KOPT-K1 (cell line): ENCODE data around the gene SEMA3E.
"Not testable (repeated sequence)": the region's sequence is repeated elsewhere in the genome, so short reads cannot be mapped to it uniquely, and the experiment has no call there.

Experiments
- H3K27ac ChIP-seq: fragments of 200-600 bp; sonication (generic); 2 replicates; pipeline ENCODE4 v1.5.1; 2016; ENCODE audit warnings: antibody characterized with exemption, mild to moderate bottlenecking, low read depth, low read length; ENCODE audit not compliant: poor library complexity, severe bottlenecking
- H3K36me3 ChIP-seq: fragments of 200-600 bp; sonication (generic); 2 replicates; pipeline ENCODE4 v1.5.1; 2017; ENCODE audit warnings: antibody characterized with exemption, mild to moderate bottlenecking, low read length, moderate library complexity; ENCODE audit not compliant: insufficient read depth
- H3K9me3 ChIP-seq: fragments of 200-600 bp; sonication (generic); 2 replicates; pipeline ENCODE4 v1.5.1; 2017; ENCODE audit warnings: antibody characterized with exemption, low read length, mild to moderate bottlenecking; ENCODE audit not compliant: insufficient read depth, poor library complexity, severe bottlenecking

SEMA3E gene

GRCh38 chr7:83610649-83611304 lies 38.2 kb downstream of the SEMA3E start:
- Histone ChIP-seq H3K9me3 (no peaks in the 10 kb centered on the region), H3K36me3 (no peaks in the 10 kb centered on the region), H3K27ac (no peak overlapping the region)

DNA sequence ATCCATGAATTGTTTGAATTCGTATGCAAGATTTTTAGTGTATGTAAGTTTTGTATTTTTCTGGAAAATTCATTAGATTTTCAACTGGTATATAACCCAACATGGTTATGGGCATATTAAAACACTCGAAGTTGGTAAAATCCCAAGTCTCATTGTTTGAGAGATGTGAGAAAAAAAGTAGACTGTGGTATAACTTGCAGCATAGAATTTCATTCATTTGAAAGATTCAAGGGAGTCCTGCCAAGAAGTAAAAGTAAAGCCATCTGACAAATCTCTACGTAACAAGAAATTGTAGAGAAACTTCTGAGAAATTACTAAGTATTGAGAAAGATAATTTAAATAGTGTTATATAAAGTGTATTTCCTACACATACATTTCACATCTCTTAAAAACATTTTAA lies 40.2 kb downstream of the SEMA3E start:
- Histone ChIP-seq H3K27ac (no peak overlapping the region), H3K36me3 (no peaks in the 10 kb centered on the region), H3K9me3 (no peaks in the 10 kb centered on the region)

DNA sequence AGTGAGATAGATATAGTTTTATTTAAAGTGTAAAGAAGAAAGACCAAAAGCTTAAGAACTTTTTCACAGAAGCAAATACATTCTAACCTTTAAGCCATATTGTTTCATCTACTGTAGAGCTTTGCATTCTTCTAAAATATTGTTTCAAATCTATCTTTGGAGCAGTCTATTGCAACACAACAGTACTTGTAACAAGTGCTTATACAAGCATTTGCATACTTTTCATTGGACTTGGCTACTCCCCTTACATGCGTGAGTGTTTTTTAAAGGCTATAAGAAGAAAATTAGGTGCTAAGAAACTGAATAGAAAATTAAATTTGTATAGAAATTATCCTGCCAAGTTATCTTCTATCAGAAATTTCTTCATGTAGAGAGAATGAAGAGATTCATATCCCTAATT lies 45.3 kb downstream of the SEMA3E start:
- Histone ChIP-seq H3K36me3 (no peaks in the 10 kb centered on the region), H3K9me3 (no peaks in the 10 kb centered on the region), H3K27ac (no peak overlapping the region)

- Histone ChIP-seq H3K27ac (no peak overlapping the region), H3K36me3 (no peaks in the 10 kb centered on the region), H3K9me3 (no peaks in the 10 kb centered on the region)
Measured at GRCh38 chr7:83599131-83599530, 49.8 kb downstream of the SEMA3E start.

GRCh38 chr7:83593921-83594475 lies 54.9 kb downstream of the SEMA3E start:
- no peaks in the 10 kb centered on the region for H3K9me3 ChIP-seq
- no peak overlapping the region for H3K27ac ChIP-seq
- H3K36me3 ChIP-seq: no peaks in the 10 kb centered on the region

DNA sequence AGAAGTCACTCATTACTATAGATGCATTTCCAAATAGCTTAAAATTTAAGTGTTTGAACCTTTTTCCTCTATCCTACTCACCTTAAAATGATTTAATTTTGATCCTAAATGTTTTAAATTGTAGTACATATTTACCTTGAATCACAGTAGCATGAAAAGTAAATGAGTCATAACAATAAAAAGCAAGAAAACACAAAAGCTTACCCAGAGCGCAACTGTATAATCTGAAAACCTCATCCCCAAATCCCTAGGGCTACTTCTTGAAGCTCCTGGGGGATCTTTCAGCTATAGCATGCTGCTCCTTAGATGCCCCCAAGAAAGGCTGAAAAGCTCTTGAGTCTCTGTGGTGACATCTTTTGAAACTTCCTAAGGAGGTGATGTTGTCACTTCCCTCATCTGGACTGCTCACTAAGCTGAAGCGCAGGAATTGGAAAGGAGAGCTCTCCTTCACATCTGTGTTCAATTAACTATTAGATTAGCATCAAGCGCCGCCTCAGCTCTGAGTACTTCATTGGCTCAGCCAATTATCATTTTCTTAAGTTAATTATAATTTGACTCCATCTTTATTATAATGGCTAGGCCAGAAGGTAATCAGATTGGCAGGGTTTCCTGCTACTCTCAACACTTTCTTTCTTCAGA lies 60.2 kb downstream of the SEMA3E start:
- Histone ChIP-seq H3K27ac (no peak overlapping the region), H3K36me3 (no peaks in the 10 kb centered on the region), H3K9me3 (no peaks in the 10 kb centered on the region)

DNA sequence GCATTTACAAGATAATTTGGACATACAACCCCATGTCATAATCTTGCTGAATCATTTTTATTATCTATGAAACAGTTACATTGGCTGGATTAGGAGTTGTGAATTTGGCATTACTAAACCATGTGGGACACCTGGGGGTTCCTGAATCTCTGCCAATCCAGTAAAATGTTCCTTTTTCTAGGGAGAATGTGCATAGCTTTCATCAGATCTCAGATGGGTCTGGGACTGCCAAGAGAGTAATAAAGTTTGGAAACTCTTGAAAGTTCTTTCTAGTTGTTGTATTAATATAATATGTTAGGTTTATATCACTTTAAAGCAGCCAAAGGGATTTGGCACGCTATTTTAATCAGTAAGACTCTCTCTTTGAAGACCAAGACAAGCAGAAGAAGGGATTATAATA lies 62.7 kb downstream of the SEMA3E start:
- no peaks in the 10 kb centered on the region for H3K36me3 ChIP-seq
- no peak overlapping the region for H3K27ac ChIP-seq
- no peaks in the 10 kb centered on the region for H3K9me3 ChIP-seq

DNA sequence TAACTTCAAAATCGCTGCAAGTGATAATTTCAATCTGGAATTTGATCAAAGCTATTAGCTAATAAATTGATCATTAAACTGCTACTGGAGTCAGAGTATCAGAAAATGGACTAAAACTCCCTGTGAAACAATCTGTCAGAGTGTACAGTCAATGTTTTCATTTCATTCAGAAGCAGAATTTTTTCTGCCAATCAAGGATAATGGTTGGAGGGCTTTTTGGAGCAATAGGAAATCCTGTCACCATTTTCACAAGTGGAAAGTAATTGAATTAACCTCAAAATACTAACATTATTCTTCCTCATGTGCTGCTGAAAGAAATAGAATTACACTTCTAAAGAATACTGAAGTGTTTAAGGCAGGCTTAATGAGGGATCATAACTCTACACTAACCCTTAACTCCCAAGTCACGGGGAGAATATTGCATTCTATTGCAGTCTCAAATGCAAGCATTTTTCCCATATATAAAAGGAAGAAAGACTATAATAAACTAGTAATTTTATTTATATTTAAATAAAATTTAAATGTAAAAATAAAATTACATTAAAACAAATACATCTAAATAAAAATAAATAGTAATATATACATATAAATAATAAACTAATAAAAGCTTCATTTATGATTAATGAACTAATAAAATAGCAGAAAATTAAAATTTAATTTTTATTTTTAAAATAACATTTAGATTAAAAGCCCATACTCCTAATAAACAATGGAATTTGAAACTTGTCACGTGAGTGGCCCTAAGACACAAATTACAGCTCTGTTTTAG lies 67.1 kb downstream of the SEMA3E start:
- H3K36me3 ChIP-seq: no peaks in the 10 kb centered on the region
- no peaks in the 10 kb centered on the region for H3K9me3 ChIP-seq
- H3K27ac ChIP-seq: no peak overlapping the region

GRCh38 chr7:83579740-83580139 lies 69.2 kb downstream of the SEMA3E start:
- Histone ChIP-seq H3K27ac (no peak overlapping the region), H3K9me3 (no peaks in the 10 kb centered on the region), H3K36me3 (no peaks in the 10 kb centered on the region)

DNA sequence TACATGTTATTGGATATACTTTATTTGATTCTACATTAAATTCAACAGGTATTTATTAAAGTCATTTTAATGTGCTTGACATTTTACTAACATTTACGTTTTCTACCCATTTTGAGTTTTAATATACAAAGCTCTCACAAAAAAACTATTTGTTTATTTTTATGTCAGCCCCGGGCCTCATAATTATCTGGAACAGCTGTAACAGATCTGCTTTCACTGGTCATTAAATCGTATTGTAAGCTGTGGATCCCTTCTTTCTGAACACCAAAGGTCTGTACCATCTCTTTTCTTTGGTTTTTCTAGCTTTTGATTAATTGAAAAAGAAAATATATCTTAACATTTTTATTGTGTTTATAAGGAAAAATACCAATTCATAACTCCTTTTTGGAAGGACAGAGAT lies 73.5 kb downstream of the SEMA3E start:
- Histone ChIP-seq H3K9me3 (no peaks in the 10 kb centered on the region), H3K27ac (no peak overlapping the region), H3K36me3 (no peaks in the 10 kb centered on the region)

DNA sequence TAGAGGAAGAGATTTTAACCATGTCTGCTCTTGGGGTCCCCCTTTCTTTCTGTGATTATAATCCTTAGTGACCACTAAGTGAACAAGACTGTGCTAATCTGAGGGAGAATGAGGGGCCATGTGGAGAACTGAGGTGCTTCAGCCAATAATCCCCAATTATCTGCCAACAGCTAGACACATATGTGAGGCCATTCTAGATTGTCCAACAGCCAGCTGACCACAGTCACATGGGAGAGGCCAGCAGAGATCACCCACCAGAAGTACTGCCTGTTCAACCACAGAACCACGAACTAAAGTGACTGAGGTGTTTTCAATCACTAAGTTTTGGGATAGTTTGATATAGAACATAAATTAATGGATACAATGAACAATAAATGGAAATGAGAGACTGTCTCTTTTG lies 74.3 kb downstream of the SEMA3E start:
- no peaks in the 10 kb centered on the region for H3K36me3 ChIP-seq
- H3K27ac ChIP-seq: no peak overlapping the region
- no peaks in the 10 kb centered on the region for H3K9me3 ChIP-seq

GRCh38 chr7:83562960-83563359 lies 86.0 kb downstream of the SEMA3E start:
- H3K9me3 ChIP-seq: no peaks in the 10 kb centered on the region
- H3K36me3 ChIP-seq: no peaks in the 10 kb centered on the region
- H3K27ac ChIP-seq: no peak overlapping the region

- Histone ChIP-seq H3K9me3 (no peaks in the 10 kb centered on the region), H3K27ac (no peak overlapping the region), H3K36me3 (no peaks in the 10 kb centered on the region)
Measured at GRCh38 chr7:83562289-83562688, 86.7 kb downstream of the SEMA3E start.

- Histone ChIP-seq H3K27ac (no peak overlapping the region), H3K9me3 (no peaks in the 10 kb centered on the region), H3K36me3 (no peaks in the 10 kb centered on the region)
Measured at GRCh38 chr7:83559887-83560286, 89.1 kb downstream of the SEMA3E start.

DNA sequence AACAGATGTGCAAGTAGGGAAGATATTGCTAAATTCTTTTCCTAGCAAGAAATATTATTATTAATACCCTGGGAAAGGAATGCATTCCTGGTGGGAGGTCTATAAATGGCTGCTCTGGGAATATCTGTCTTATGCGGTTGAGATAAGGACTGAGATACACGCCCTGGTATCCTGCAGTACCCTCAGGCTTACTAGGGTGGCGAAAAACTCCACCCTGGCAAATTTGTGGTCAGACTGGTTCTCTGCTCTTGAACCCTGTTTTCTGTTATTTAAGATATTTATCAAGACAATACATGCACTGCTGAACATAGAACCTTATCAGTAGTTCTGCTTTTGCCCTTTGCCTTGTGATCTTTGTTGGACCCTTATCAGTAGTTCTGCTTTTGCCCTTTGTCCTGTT lies 96.4 kb downstream of the SEMA3E start:
- H3K9me3 ChIP-seq, H3K27ac ChIP-seq, H3K36me3 ChIP-seq: not testable (repeated sequence)
